HL-60/S4 treated with retinoic acid at 250 ng/mL for 4 days and 3 days (cell line): ENCODE data around the gene KLLN.
"Not testable (repeated sequence)": the region's sequence is repeated elsewhere in the genome, so short reads cannot be mapped to it uniquely, and the experiment has no call there.

ENCODE experiments used
- in situ Hi-C: fragments of 300-500 bp; cut with MboI; formaldehyde crosslinking; loops from 2 replicates; pipeline ENCODE4 v1.7.0; 2022; ENCODE audit warnings: low sequenced_read_pairs

Gene KLLN, protein sequence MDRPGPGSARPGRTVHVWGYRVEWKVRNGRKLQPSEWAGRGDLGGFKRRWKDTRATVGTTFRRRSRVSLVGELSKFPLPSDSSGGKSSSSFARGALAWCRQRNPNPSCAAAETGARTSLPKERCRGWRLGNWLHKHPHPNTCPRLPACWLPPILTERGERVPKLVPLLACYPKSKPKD

GRCh38 chr10:87863053-87863943 lies at the start of gene KLLN, which contains the start of gene PTEN:
TSS of gene KLLN (minus strand) at chr10:87863533. CDS start at chr10:87862487, 1,046 bp downstream.
TSS of gene PTEN (plus strand) at chr10:87863625. CDS start at chr10:87864470, 845 bp downstream.
- in situ Hi-C loops: loop anchor here (10.0 to 25.0 kb wide), 2 partner anchors 522 to 674 kb away; no protein-coding TSS in a partner anchor

DNA sequence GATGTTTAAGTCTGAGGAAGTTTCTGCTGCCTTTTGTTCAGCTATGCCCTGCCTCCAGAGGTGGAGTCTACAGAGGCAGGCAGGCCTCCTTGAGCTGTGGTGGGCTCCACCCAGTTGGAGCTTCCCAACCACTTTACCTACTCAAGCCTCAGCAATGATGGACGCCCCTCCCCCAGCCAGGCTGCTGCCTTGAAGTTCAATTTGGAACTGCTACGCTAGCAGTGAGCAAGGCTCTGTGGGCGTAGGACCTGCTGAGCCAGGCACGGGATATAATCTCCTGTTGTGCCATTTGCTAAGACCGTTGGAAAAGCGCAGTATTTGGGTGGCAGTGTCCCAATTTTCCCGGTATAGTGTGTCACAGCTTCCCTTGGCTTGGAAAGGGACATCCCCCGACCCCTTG lies 40.1 kb upstream of the KLLN start:
- in situ Hi-C loops: not testable (repeated sequence)

GRCh38 chr10:87897957-87898356 lies 34.6 kb upstream of the KLLN start:
- in situ Hi-C loops: not testable (repeated sequence)

DNA sequence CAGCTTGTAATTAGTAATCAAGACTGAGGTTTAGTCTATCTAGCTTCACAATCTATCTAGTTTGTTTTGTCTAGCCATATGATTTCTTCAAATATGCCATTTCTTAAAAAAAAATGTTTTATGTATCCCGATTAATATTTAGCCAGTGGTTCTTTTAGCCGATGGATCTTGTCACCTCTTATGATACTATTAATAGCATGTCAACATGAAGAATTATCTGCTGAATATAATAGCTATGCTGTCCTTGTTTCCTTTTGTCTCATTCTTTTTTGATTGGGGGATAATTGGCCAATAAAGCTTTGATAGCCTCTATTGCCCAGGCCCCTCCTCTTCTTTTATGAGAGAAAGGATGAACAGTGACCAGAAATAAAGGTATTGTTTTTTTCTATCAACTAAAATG lies 32.9 kb upstream of the KLLN start:
- in situ Hi-C loops: no loop called here

DNA sequence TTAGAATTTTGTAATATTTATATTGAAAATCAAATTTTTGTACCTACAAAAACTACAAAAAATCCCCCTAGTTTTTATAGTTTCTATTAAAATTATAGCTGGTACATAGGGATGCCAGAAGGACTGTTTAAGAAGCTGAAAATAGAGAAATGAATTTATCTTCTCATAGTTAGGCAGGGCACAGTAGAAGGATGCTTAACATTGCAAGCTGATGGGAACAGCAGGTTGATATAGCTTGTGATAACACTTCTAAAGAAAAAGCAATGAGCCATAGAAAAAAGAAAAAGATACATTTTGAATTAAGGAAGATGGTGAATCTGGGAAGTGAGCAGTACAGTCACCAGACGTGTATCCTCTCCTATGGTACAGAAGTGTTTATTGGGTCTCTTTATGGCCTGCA lies 32.1 kb upstream of the KLLN start:
- in situ Hi-C loops: no loop called here

DNA sequence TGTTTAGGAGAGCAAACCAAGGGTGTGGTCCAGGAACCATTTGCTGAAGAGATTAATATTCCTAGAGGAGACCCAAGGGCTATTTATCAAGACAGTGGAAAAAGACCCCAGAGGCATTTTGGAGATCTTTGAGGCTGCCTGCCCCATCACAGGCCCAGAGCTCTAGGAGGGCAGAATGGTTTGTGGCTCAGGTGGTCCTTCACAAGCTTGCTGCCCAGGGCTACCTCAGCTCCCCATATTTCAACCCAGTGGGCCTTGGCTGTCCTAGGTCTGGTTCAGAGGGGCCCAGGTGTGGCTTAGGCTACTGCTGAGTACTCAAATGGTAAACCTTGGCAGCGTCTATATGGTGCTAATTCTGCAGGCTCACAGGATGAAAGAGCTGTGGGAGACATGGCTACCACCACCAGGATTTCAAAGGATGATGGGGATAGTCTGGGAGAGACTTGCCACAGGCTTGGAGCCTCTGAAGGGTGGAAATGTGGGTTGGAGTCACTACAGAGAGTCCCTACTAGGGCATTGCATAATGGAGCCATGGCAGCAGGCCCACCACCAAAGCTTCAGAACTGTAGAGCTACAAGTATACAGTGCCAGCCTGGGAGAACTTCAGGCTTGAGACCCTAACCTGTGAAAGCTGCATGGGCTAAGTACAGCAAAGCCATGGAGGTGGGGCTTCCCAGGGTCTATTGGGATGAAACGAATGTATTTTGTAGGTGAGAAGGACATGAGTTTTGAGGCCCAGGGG lies 24.4 kb upstream of the KLLN start:
- in situ Hi-C loops: no loop called here

DNA sequence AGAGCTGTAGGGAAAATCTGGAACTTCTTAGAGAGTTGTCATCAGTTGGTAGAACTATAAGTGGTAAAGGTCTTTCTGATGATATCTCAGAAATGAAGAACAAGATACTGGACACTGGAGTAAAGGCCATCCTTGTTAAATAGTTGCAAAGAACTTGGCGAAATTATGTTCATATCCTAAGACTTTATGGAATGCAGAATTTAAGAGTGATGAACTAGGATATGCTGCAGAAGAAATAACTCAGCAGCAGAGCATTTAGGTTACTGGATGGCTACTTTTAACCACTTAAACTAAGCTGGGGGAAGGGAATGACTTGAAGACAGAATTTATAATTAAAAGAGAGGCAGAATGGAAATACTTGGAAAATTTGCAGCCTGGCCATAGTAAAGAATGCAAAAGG lies 23.8 kb upstream of the KLLN start:
- in situ Hi-C loops: no loop called here

DNA sequence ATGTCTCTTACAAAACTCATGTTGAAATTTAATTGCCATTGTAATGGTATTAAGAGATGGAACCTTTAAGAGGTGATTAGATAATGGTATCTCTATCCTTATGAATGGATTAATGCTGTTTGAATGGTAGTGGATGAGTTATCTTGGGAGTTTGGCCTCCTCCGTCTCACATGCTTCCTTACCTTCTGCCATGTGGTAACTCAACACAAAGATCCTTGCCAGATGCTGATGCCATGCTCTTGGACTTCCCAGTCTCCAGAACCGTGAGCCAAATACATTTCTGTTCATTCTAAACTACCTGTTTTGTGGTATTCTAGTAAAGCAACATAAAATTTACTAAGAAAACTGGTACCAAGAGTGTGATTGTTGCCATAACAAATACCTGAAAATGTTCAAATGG lies 23.3 kb upstream of the KLLN start:
- in situ Hi-C loops: no loop called here

DNA sequence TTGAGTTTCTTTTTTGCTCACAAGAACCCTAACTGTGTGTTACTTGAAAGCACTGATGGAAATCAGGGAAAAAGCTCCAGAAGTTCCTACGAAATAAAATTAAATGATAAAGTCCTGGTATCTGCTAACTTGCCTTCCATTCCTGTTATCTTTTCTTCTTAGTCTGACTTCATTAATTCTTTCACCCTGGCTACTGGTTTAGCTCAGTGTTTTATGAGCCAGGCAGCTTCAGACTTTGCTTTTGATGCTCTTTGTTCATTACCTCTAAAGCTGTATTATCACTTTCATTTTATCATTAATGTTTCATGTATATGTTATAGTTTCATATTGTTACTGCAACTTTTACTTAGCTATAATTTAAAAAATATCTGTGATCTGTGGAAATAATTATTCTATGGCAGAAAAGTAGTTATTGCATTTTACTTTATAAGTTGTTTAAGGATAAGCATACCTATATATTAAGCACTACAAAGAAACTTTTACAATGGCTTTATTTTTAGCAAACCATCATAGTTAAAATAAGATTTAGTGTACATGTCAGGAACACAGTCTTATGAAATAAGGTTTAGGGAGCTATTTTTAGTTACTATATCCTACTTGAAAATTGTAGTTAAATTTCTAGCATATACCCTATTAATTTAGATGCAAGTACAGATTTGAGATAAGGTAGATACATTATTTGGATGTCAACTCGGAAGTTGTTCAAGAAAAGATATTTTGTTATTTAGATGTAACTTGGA lies 19.4 kb upstream of the KLLN start:
- in situ Hi-C loops: no loop called here

GRCh38 chr10:87881373-87882059 lies 18.2 kb upstream of the KLLN start:
- in situ Hi-C loops: not testable (repeated sequence)

- in situ Hi-C loops: no loop called here
Observed at GRCh38 chr10:87880336-87880735, 17.0 kb upstream of the KLLN start.

DNA sequence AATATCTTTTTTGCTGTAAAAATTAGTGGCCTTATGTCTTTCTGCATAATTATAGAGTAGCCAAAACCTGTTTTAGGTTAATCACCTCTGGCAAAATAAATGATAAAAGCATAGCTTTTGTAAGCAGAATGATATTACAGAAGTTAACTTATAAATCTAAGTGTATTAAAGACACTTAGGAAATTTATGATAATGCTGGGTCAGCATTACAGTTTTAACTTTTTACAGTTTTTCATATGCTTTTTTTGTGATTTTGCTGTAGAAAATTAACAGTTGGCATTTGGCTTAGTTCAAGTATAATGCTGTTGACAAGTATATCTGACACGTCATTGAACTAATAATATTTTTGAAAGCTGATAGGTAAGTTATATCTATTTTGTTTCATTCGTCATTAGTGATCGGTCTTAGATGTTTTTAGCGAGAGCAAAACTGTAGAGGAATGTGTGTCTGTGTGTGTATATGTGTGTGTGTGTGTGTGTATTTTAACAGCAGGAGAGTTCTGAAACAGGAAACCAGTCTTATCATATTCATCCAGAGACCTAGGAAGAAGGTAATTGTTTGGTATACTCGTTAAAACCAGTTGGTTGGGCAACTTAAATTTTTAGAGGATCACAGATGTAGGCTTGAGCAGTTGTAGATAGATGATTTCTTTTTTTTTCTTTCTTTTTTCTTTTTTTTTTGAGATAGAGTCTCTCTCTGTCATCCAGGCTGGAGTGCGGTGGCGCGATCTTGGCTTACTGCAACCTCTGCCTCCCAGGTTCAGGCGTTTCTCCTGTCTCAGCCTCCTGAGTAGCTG lies 15.5 kb upstream of the KLLN start:
- in situ Hi-C loops: no loop called here

DNA sequence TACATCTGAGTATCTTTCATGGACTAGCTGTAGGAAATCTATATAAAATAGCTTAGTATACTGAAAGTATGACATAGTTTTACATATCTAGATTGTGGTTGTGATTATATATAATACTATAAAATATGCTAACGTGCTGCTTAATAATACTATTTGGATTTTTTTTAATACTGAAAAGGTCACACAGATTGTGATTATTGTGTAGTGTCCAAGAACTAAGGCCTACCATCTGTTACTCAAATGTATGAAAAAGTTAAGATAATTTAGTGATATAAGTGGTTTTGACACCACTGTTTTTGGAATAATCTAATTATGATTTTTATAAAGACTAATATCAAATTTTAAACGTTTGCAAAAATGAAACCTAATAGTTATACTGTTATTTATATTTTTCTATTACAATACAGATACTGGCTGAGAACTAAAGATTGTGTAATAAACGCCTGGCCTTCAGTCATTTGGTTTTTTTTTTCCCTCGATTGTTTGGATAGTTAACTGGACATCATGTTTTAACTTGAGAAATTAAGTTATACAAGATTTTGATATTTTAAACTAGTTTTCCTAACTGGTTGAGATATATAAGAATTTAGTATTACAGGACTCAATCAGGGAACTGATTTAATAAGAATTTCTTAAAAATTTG lies 12.7 kb upstream of the KLLN start:
- in situ Hi-C loops: no loop called here

DNA sequence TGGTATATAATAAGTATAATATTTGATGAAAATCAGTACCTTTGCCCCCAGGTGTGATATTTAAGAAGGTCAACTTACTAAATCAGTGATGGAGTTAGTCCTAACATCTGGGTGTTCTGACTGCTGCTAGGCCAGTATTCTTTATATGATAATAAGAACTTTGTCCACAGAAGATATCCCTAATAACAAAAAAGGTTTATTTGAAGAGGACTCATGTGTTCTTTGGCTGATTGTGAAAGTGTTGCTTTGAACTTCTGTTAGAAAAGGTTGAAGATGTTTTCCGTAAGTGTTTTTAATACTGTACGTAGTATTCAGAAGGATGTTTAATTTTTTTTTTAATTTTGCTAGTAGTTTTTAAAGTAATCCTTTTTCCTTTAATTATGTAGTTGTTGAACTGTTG lies 10.3 kb upstream of the KLLN start:
- in situ Hi-C loops: loop anchor here (25.0 kb wide), 1 partner anchor 664 kb away; no protein-coding TSS in a partner anchor

- in situ Hi-C loops: loop anchor here (25.0 kb wide), 1 partner anchor 664 kb away; no protein-coding TSS in a partner anchor
Observed at GRCh38 chr10:87872828-87873227, 9.5 kb upstream of the KLLN start.

GRCh38 chr10:87869773-87870551 lies 6.6 kb upstream of the KLLN start:
- in situ Hi-C loops: loop anchor here (10.0 to 25.0 kb wide), 2 partner anchors 515 to 667 kb away; no protein-coding TSS in a partner anchor

DNA sequence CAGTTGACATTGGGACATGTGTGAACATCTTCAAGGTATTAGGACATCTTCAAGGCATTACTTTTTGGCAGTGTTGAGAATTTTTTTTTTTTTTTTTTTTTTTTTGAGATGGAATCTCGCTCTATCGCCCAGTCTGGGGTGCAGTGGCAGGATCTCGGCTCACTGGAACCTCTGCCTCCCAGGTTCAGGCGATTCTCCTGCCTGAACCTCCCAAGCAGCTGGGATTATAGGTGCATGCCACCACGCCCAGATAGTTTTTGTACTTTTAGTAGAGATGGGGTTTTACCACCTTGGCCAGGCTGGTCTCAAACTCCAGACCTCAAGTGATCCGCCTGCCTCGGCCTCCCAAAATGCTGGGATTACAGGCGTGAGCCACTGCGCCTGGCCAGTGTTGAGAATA lies 5.8 kb upstream of the KLLN start:
- in situ Hi-C loops: loop anchor here (10.0 to 25.0 kb wide), 2 partner anchors 516 to 668 kb away; no protein-coding TSS in a partner anchor

- in situ Hi-C loops: loop anchor here (10.0 to 25.0 kb wide), 2 partner anchors 517 to 669 kb away; no protein-coding TSS in a partner anchor
Observed at GRCh38 chr10:87868277-87868676, 4.9 kb upstream of the KLLN start.
